Measurements from ENCODE around the gene YPEL5.
"Not testable (repeated sequence)": the region's sequence is repeated elsewhere in the genome, so short reads cannot be mapped to it uniquely, and the experiment has no call there.

YPEL5 gene

DNA sequence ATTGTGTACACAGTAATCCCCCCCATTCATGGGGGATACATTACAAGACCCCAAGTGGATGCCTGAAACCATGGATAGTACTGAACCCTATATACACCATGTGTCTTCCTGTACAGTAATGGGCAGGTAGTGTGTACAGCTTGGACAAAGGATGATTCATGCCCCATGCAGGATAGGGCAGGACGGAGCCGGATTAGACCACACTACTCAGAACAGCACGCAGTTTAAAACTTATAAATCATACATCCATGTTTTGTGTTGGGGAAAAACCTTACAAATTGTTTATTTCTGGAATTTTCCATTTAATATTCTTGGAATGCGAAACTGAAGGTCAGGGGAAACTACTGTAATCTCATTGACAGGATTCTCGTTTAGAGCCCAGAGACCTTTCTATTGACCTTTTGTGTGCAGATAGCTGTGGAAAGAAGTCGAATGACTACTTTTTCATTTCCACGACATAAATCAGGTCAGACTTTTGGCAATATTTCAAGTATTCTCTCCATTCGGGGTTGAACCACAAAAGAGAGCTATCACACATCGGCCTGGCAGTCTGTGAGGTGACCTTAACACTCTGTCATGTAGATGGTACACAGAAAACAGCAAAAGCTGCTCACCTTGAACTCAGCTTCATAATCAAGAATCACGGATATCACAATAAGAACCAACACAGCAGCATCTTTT, 9.9 kb upstream of the YPEL5 start:
- DNase-seq (ENCODE audit: low spot score): no peak

DNA sequence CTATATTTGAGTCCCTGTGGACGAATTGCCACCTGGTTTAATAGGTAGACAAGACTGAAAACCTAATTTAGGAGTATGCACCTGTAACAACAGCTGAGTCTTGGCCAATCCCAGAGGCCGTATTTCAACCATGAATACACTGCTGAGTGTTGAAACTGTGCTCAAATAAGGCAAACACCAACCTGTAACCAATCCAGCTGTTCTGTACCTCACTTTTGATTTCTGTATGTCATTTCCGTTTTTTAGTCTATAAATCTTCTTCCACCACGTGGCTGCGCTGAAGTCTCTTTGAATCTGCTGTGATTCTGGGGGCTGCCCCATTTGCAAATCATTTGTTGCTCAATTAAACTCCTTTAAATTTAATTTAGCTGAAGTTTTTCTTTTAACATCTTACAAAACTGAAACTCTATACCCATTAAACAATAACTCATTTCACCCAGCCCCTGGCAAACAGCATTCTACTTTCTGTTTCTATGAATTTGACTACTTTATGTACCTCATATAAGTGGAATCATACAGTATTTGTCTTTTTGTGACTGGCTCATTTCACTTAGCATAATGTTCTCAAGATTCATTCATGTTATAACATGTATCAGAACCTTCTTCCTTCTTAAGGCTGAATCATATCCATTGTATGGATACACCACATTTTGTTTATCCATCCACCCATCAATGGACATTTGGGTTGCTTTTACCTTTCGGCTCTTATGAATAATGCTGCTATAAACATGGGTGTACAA, 7.5 kb upstream of the YPEL5 start:
- DNase-seq (ENCODE audit: low spot score): no peak

- no peak for DNase-seq (ENCODE audit: low spot score)
Observed at GRCh38 chr2:30141136-30141535, 5.7 kb upstream of the YPEL5 start.

GRCh38 chr2:30144260-30144659, 2.5 kb upstream of the YPEL5 start:
- no peak for DNase-seq (ENCODE audit: low spot score)

GRCh38 chr2:30144951-30145350, 1.9 kb upstream of the YPEL5 start:
- DNase-seq (ENCODE audit: low spot score): not testable (repeated sequence)

- DNase-seq (ENCODE audit: low spot score): no peak
Observed at GRCh38 chr2:30145826-30146336, 926 bp upstream of the YPEL5 start.

GRCh38 chr2:30147196-30147714, 448 bp downstream of the YPEL5 start:
- DNase-seq (ENCODE audit: low spot score): peak; percentile 29

GRCh38 chr2:30147715-30148610, 1.2 kb downstream of the YPEL5 start:
- DNase-seq (ENCODE audit: low spot score): peak; percentile 94

DNA sequence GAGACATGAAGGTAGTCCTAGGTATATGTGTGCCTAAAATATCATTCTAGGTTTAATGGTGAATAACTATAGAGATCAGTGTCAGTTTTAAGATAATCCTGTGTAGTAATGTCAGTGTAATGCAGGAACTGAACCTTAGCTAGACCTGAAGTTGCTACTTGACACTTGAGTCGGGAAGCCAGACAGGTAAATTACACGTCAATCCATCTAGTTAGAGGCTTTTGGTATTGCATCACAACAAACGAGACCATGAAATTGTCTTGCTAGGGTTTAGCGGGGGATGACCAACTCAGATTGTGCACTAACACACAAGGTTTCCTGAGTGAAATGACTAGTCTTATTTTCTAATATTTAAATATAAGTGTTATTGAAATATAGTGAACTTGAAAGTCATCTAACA, 2.0 kb downstream of the YPEL5 start:
- DNase-seq (ENCODE audit: low spot score): no peak

GRCh38 chr2:30149513-30149912, 2.7 kb downstream of the YPEL5 start:
- no peak for DNase-seq (ENCODE audit: low spot score)

- DNase-seq (ENCODE audit: low spot score): no peak
Observed at GRCh38 chr2:30149976-30150375, 3.2 kb downstream of the YPEL5 start.

GRCh38 chr2:30150786-30151185, 4.0 kb downstream of the YPEL5 start:
- no peak for DNase-seq (ENCODE audit: low spot score)

GRCh38 chr2:30152385-30152784, 5.6 kb downstream of the YPEL5 start:
- no peak for DNase-seq (ENCODE audit: low spot score)

- DNase-seq (ENCODE audit: low spot score): no peak
Observed at GRCh38 chr2:30155202-30155601, 8.4 kb downstream of the YPEL5 start.

GRCh38 chr2:30155889-30156658, 9.3 kb downstream of the YPEL5 start:
- DNase-seq (ENCODE audit: low spot score): no peak

DNA sequence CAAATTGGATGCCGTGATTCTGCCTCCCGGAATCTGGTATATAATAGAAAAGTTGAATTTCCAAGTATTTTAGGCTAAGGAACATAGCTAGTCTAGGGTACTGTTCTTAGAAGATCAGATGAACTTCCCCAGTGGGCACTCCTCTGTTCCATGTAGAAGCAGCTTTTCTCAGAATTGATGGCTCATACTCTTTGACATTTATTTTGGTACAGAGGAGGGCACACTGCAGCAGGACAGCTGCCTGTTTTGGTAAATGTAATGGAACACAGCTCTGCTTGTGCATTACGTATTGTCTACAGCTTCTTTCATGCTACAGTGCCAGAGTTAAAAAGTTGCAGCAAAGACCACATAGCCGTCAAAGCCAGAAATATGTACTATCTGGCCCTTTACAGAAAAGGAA, 10.8 kb downstream of the YPEL5 start:
- DNase-seq (ENCODE audit: low spot score): no peak

DNA sequence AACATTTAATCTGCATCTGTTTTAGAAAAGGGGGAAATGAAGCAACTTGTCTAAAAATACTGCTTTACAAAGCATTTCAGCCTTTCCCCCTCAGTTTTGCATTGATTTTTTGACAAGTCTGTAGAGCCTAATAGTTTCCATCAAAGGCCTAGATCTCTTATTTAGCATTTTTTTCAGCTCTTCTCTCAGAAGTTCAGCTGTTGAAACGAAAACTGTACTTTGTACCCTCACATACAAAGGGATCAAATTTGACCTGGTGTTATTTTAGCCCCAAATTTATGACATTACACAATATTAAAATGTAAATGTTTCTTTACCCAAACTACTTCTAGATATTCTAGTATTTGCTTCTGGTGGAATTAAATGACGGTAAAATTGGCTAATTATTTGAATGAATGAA, 13.0 kb downstream of the YPEL5 start:
- no peak for DNase-seq (ENCODE audit: low spot score)

DNA sequence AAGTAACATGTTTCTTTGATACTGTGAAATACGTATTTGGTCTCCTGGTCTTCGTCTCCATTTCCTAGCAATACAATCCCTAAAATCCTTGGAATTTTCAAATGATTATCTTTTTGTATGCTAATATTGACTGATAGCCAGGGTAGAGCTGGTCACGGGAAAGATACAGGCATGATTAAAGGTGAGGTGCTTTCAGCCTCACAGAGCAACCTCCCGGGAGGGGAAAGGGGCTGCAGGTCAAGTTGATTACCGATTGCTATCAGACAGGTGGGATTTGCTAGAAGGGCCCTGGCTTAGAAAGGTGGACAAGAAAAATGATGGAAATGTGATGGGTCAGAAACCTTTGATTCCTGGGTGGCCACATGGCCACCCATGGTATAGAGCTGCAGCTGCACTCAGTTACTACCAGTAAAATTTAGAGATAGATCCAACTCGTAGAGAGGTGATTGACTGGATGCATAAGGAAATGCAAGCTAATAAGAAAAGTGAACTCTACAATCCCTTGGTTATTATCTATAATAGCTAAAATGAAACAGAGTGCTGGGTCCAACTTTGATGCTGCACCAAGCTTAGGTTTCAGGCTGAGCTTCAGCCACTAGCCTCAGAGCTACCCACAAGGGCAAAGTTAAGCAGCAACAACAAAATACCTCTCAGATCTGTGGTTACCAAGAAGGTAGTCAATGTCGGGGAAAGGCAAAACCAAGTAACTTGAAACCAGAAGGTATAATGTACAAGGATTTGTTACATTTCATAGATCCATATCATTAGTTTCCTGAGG, 15.3 kb downstream of the YPEL5 start:
- no peak for DNase-seq (ENCODE audit: low spot score)

DNA sequence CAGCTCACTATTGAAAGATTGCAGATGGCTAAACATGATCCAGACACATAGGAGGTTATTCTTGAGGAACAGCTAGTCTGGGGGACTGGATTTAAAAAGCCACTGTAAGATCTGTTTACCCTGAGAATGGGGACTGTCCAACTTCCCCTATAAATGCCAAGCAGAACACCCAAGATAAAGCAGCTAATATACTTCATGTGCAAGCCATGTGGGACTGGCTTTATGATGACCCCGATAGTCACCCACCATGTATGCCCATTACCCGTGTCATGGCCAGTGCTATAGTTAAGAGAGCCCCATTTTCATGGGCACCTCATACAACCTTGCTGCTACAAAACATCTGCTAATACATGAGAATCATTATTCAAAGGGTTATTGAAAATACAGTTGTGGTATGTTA, 16.0 kb downstream of the YPEL5 start:
- no peak for DNase-seq (ENCODE audit: low spot score)

- DNase-seq (ENCODE audit: low spot score): no peak
Observed at GRCh38 chr2:30164131-30164925, 17.5 kb downstream of the YPEL5 start.

All from AG08396 (cell line).